ENCODE results near the gene PCSK2. TPM values are rescaled to one million over a fixed set of nuclear protein-coding genes. Genes with fewer than 3 reads are reported as not detected.

PCSK2 gene
- total RNA-seq, 1 donor from 2014 or later: 0.52 TPM

- H3K4me1 ChIP-seq (ENCODE audit: control insufficient read depth in 3 of 3, insufficient read depth in 3 of 3, low read length in 3 of 3): peaks cover 0 to 10% (median 4%) of the 10 kb centered on the region in 3 donors
- no peaks in the 10 kb centered on the region for H3K9me3 ChIP-seq (ENCODE audit: control insufficient read depth in 3 of 3, low read length in 3 of 3)
- H3K27ac ChIP-seq (ENCODE audit: low read depth, low read length): no peak overlapping the region
- no peak overlapping the region for H3K4me3 ChIP-seq (ENCODE audit: low read length in 3 of 3)
- no peaks in the 10 kb centered on the region for H3K36me3 ChIP-seq (ENCODE audit: control insufficient read depth in 3 of 3, insufficient read depth in 3 of 3, low read length in 3 of 3)
- H3K9ac ChIP-seq (ENCODE audit: low read depth in 1 of 3, low read length in 3 of 3): no peak overlapping the region
- peaks cover 0 to 2% (median 0%) of the 10 kb centered on the region in 3 donors for H3K27me3 ChIP-seq (ENCODE audit: control insufficient read depth in 3 of 3, insufficient read depth in 3 of 3, low read length in 3 of 3)
Measured at GRCh38 chr20:17494201-17494600, 267.4 kb downstream of the PCSK2 start.

DNA sequence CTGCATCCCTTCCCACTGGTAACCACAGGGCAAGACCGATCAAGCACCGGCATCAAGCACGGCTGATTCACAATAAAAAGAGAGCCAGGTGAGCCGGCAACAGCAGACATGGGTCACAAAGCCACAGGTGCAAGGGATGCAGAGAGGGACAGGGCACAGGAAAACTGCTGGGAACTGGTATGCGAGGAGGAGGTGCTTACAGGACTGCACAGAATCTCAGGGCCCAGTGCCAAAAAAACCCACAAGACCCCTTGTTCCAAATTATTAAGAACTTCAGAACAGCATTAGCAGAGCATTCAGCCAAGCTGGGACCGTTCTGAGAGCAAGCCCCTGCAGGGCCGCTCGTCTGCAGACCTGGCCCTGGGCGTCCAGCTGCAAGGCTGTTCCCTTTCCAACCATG, 269.0 kb downstream of the PCSK2 start:
- Histone ChIP-seq H3K36me3 (ENCODE audit: control insufficient read depth in 3 of 3, insufficient read depth in 3 of 3, low read length in 3 of 3) (no peaks in the 10 kb centered on the region), H3K4me1 (ENCODE audit: control insufficient read depth in 3 of 3, insufficient read depth in 3 of 3, low read length in 3 of 3) (peaks cover 0 to 10% (median 4%) of the 10 kb centered on the region in 3 donors), H3K4me3 (ENCODE audit: low read length in 3 of 3) (no peak overlapping the region), H3K27me3 (ENCODE audit: control insufficient read depth in 3 of 3, insufficient read depth in 3 of 3, low read length in 3 of 3) (peaks cover 0 to 2% (median 0%) of the 10 kb centered on the region in 3 donors), H3K27ac (ENCODE audit: low read depth, low read length) (no peak overlapping the region), H3K9me3 (ENCODE audit: control insufficient read depth in 3 of 3, low read length in 3 of 3) (no peaks in the 10 kb centered on the region), H3K9ac (ENCODE audit: low read depth in 1 of 3, low read length in 3 of 3) (no peak overlapping the region)

DNA sequence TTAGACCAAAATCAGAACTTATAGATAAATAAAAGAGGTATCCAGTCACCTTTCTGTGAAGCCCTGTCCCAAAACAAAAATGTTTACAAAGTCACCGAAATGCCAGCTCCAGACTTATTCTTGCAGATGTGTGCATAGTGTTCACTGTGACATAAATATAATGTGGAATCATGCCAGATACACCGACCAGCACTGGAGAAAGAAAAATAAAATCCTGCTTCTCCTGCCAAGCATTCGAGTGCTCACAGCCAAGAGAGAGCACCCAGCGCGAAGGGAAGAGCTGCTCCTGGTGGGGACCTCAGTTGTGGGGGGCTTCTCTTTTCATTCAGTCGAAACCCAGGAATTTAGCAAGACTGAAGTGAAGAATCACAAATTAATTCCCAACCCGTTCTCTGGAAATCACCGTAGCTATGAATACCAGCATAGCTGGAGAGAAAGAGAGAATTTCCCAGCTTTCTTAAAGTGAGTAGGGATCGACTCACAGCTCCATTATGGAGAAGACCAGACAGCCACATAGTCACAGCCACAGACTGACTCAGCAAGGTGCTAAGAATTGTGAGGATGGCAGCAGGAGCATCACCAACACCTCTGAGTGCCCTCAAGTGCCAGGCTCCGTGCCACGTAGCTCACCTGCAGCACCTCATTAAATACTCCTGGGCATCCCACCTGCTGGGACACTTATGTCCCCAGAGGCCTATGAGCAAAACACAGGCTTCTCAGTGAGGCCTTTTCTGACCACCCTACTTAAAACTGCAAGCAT, 271.2 kb downstream of the PCSK2 start:
- H3K4me3 ChIP-seq (ENCODE audit: low read length in 3 of 3): no peak overlapping the region
- H3K36me3 ChIP-seq (ENCODE audit: control insufficient read depth in 3 of 3, insufficient read depth in 3 of 3, low read length in 3 of 3): no peaks in the 10 kb centered on the region
- peaks cover 0 to 10% (median 4%) of the 10 kb centered on the region in 3 donors for H3K4me1 ChIP-seq (ENCODE audit: control insufficient read depth in 3 of 3, insufficient read depth in 3 of 3, low read length in 3 of 3)
- H3K27me3 ChIP-seq (ENCODE audit: control insufficient read depth in 3 of 3, insufficient read depth in 3 of 3, low read length in 3 of 3): peaks cover 0 to 2% (median 0%) of the 10 kb centered on the region in 3 donors
- no peak overlapping the region for H3K9ac ChIP-seq (ENCODE audit: low read depth in 1 of 3, low read length in 3 of 3)
- no peaks in the 10 kb centered on the region for H3K9me3 ChIP-seq (ENCODE audit: control insufficient read depth in 3 of 3, low read length in 3 of 3)
- H3K27ac ChIP-seq (ENCODE audit: low read depth, low read length): no peak overlapping the region

GRCh38 chr20:17498641-17499040, 271.8 kb downstream of the PCSK2 start:
- Histone ChIP-seq H3K4me3 (ENCODE audit: low read length in 3 of 3) (no peak overlapping the region), H3K9me3 (ENCODE audit: control insufficient read depth in 3 of 3, low read length in 3 of 3) (no peaks in the 10 kb centered on the region), H3K9ac (ENCODE audit: low read depth in 1 of 3, low read length in 3 of 3) (no peak overlapping the region), H3K36me3 (ENCODE audit: control insufficient read depth in 3 of 3, insufficient read depth in 3 of 3, low read length in 3 of 3) (no peaks in the 10 kb centered on the region), H3K27me3 (ENCODE audit: control insufficient read depth in 3 of 3, insufficient read depth in 3 of 3, low read length in 3 of 3) (peaks cover 0 to 2% (median 0%) of the 10 kb centered on the region in 3 donors), H3K27ac (ENCODE audit: low read depth, low read length) (no peak overlapping the region), H3K4me1 (ENCODE audit: control insufficient read depth in 3 of 3, insufficient read depth in 3 of 3, low read length in 3 of 3) (peaks cover 0 to 10% (median 4%) of the 10 kb centered on the region in 3 donors)

DNA sequence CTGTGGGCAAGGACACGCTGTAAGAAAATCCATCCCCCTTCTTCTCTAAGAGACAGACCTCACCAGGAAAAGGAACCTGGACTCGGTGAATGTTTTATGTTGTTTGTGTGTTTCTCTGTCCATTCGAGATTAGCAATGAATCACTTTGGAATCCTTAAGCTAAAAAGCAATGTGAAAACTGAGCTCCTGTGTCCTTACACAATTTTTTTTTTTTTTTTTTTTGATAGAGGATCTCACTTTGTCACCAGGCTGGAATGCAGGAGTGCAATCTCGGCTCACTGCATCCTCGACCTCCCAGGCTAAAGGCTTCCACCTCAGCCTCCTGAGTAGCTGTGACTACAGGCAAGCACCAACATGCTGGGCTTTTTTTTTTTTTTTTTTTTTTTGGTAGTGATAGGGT, 272.2 kb downstream of the PCSK2 start:
- Histone ChIP-seq H3K4me3 (ENCODE audit: low read length in 3 of 3) (no peak overlapping the region), H3K27ac (ENCODE audit: low read depth, low read length) (no peak overlapping the region), H3K4me1 (ENCODE audit: control insufficient read depth in 3 of 3, insufficient read depth in 3 of 3, low read length in 3 of 3) (peaks cover 0 to 10% (median 4%) of the 10 kb centered on the region in 3 donors), H3K27me3 (ENCODE audit: control insufficient read depth in 3 of 3, insufficient read depth in 3 of 3, low read length in 3 of 3) (peaks cover 0 to 2% (median 0%) of the 10 kb centered on the region in 3 donors), H3K36me3 (ENCODE audit: control insufficient read depth in 3 of 3, insufficient read depth in 3 of 3, low read length in 3 of 3) (no peaks in the 10 kb centered on the region), H3K9me3 (ENCODE audit: control insufficient read depth in 3 of 3, low read length in 3 of 3) (no peaks in the 10 kb centered on the region), H3K9ac (ENCODE audit: low read depth in 1 of 3, low read length in 3 of 3) (no peak overlapping the region)

- no peak overlapping the region for H3K9ac ChIP-seq (ENCODE audit: low read depth in 1 of 3, low read length in 3 of 3)
- no peak overlapping the region for H3K27ac ChIP-seq (ENCODE audit: low read depth, low read length)
- peaks cover 0 to 2% (median 0%) of the 10 kb centered on the region in 3 donors for H3K27me3 ChIP-seq (ENCODE audit: control insufficient read depth in 3 of 3, insufficient read depth in 3 of 3, low read length in 3 of 3)
- peaks cover 6 to 18% (median 8%) of the 10 kb centered on the region in 3 donors for H3K4me1 ChIP-seq (ENCODE audit: control insufficient read depth in 3 of 3, insufficient read depth in 3 of 3, low read length in 3 of 3)
- no peak overlapping the region for H3K4me3 ChIP-seq (ENCODE audit: low read length in 3 of 3)
- no peaks in the 10 kb centered on the region for H3K36me3 ChIP-seq (ENCODE audit: control insufficient read depth in 3 of 3, insufficient read depth in 3 of 3, low read length in 3 of 3)
- no peaks in the 10 kb centered on the region for H3K9me3 ChIP-seq (ENCODE audit: control insufficient read depth in 3 of 3, low read length in 3 of 3)
Measured at GRCh38 chr20:17500271-17500670, 273.4 kb downstream of the PCSK2 start.

- no peaks in the 10 kb centered on the region for H3K36me3 ChIP-seq (ENCODE audit: control insufficient read depth in 3 of 3, insufficient read depth in 3 of 3, low read length in 3 of 3)
- no peak overlapping the region for H3K9ac ChIP-seq (ENCODE audit: low read depth in 1 of 3, low read length in 3 of 3)
- H3K4me1 ChIP-seq (ENCODE audit: control insufficient read depth in 3 of 3, insufficient read depth in 3 of 3, low read length in 3 of 3): peaks cover 9 to 22% (median 10%) of the 10 kb centered on the region in 3 donors
- no peak overlapping the region for H3K27ac ChIP-seq (ENCODE audit: low read depth, low read length)
- no peaks in the 10 kb centered on the region for H3K9me3 ChIP-seq (ENCODE audit: control insufficient read depth in 3 of 3, low read length in 3 of 3)
- no peaks in the 10 kb centered on the region for H3K27me3 ChIP-seq (ENCODE audit: control insufficient read depth in 3 of 3, insufficient read depth in 3 of 3, low read length in 3 of 3)
- H3K4me3 ChIP-seq (ENCODE audit: low read length in 3 of 3): no peak overlapping the region
Measured at GRCh38 chr20:17500826-17501225, 274.0 kb downstream of the PCSK2 start.

- H3K36me3 ChIP-seq (ENCODE audit: control insufficient read depth in 3 of 3, insufficient read depth in 3 of 3, low read length in 3 of 3): no peaks in the 10 kb centered on the region
- no peaks in the 10 kb centered on the region for H3K27me3 ChIP-seq (ENCODE audit: control insufficient read depth in 3 of 3, insufficient read depth in 3 of 3, low read length in 3 of 3)
- H3K4me1 ChIP-seq (ENCODE audit: control insufficient read depth in 3 of 3, insufficient read depth in 3 of 3, low read length in 3 of 3): peaks cover 9 to 22% (median 10%) of the 10 kb centered on the region in 3 donors
- no peak overlapping the region for H3K27ac ChIP-seq (ENCODE audit: low read depth, low read length)
- no peak overlapping the region for H3K9ac ChIP-seq (ENCODE audit: low read depth in 1 of 3, low read length in 3 of 3)
- H3K4me3 ChIP-seq (ENCODE audit: low read length in 3 of 3): no peak overlapping the region
- no peaks in the 10 kb centered on the region for H3K9me3 ChIP-seq (ENCODE audit: control insufficient read depth in 3 of 3, low read length in 3 of 3)
Measured at GRCh38 chr20:17501701-17502100, 274.9 kb downstream of the PCSK2 start.

DNA sequence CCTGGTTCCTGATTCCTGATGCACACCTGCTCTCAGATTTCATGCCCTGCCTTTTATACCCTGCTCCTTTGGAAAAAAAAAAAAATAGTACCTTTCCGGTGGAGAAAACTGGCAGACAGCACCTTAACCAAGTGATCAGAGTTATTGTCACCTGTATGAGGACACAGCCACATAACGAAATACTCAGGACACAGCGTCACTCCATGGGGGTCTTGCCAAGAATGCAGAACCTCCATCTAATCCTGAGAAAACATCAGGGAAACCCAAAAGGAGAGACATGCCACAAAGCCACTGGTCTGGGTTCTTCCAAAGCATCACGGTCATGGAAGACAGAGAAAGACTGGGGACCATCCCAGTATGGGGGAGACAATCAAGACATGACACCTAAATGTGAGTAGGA, 275.3 kb downstream of the PCSK2 start:
- no peaks in the 10 kb centered on the region for H3K36me3 ChIP-seq (ENCODE audit: control insufficient read depth in 3 of 3, insufficient read depth in 3 of 3, low read length in 3 of 3)
- H3K9me3 ChIP-seq (ENCODE audit: control insufficient read depth in 3 of 3, low read length in 3 of 3): no peaks in the 10 kb centered on the region
- H3K4me1 ChIP-seq (ENCODE audit: control insufficient read depth in 3 of 3, insufficient read depth in 3 of 3, low read length in 3 of 3): peaks cover 9 to 22% (median 10%) of the 10 kb centered on the region in 3 donors
- no peak overlapping the region for H3K9ac ChIP-seq (ENCODE audit: low read depth in 1 of 3, low read length in 3 of 3)
- no peak overlapping the region for H3K27ac ChIP-seq (ENCODE audit: low read depth, low read length)
- no peak overlapping the region for H3K4me3 ChIP-seq (ENCODE audit: low read length in 3 of 3)
- H3K27me3 ChIP-seq (ENCODE audit: control insufficient read depth in 3 of 3, insufficient read depth in 3 of 3, low read length in 3 of 3): no peaks in the 10 kb centered on the region

DNA sequence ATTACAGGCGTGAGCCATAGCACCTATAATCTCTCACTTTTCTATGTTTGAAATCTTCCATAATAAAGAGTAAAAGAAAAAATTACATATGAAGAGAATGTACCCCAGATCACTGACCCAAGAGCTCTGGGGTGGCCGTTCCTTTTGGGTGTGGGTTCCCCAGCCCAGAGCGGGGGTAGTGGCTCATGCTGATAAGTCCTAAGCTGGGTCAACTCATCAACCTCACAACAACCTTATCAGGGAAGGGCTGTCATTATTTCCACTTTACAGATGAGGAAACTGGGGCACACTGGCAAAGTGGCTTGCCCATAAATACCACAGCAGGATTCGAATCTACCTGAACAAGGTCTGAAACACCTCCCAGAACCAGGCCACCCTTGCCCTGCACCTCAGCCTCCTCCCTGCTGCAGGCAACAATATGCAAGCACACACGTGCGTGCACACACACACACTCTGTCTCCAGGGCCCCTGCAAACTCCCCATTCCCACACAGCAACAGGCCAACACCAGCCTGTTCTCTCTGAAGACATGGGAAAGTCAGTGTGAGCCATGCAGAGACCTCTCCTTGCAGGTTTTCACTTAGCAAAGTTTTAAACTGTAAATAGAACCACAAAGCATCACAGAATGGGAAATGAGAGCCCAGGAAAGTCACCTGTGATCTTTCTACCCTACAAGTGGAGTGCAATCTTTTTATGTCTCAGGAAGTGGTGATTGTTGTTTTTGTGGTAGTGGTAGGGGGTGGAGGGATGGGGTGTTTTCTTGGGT, 276.6 kb downstream of the PCSK2 start:
- no peak overlapping the region for H3K9ac ChIP-seq (ENCODE audit: low read depth in 1 of 3, low read length in 3 of 3)
- no peaks in the 10 kb centered on the region for H3K27me3 ChIP-seq (ENCODE audit: control insufficient read depth in 3 of 3, insufficient read depth in 3 of 3, low read length in 3 of 3)
- no peak overlapping the region for H3K4me3 ChIP-seq (ENCODE audit: low read length in 3 of 3)
- H3K9me3 ChIP-seq (ENCODE audit: control insufficient read depth in 3 of 3, low read length in 3 of 3): no peaks in the 10 kb centered on the region
- H3K4me1 ChIP-seq (ENCODE audit: control insufficient read depth in 3 of 3, insufficient read depth in 3 of 3, low read length in 3 of 3): peaks cover 6 to 14% (median 9%) of the 10 kb centered on the region in 3 donors
- no peak overlapping the region for H3K27ac ChIP-seq (ENCODE audit: low read depth, low read length)
- H3K36me3 ChIP-seq (ENCODE audit: control insufficient read depth in 3 of 3, insufficient read depth in 3 of 3, low read length in 3 of 3): no peaks in the 10 kb centered on the region
